HG02759 (cell line): ENCODE results near the gene DDR2.

Experiments
- ATAC-seq: cut with Tn5 transposase; IDR thresholded peaks from one replicate; pipeline ENCODE4 v1.9.1; 2021; ENCODE audit warnings: mild to moderate bottlenecking, moderate library complexity; ENCODE audit not compliant: unreplicated experiment

The DDR2 gene

GRCh38 chr1:162822391-162823200 is 190.3 kb downstream of the DDR2 start:
- ATAC-seq, result peak; percentile 47

- no peak for ATAC-seq
Measured at GRCh38 chr1:162823231-162823630, 191.0 kb downstream of the DDR2 start.

GRCh38 chr1:162823771-162824525 is 191.7 kb downstream of the DDR2 start:
- no peak for ATAC-seq

- ATAC-seq, result no peak
Measured at GRCh38 chr1:162829268-162829667, 197.0 kb downstream of the DDR2 start.

GRCh38 chr1:162832470-162832869 is 200.2 kb downstream of the DDR2 start:
- ATAC-seq, result no peak

- ATAC-seq, result peak; percentile 80
Measured at GRCh38 chr1:162835157-162835899, 203.1 kb downstream of the DDR2 start.
